Activated CD4-positive, alpha-beta T cell treated with anti-CD3 and anti-CD28 coated beads, Interleukin-2, amount 50 U/mL, for 48 hours (primary cell): Measurements from ENCODE around the gene AFF3.

Source experiments
- DNase-seq, 2 experiments: peaks; one replicate each; pipeline ENCODE4 v3.0.0-alpha.2; 2020

The AFF3 gene

DNA sequence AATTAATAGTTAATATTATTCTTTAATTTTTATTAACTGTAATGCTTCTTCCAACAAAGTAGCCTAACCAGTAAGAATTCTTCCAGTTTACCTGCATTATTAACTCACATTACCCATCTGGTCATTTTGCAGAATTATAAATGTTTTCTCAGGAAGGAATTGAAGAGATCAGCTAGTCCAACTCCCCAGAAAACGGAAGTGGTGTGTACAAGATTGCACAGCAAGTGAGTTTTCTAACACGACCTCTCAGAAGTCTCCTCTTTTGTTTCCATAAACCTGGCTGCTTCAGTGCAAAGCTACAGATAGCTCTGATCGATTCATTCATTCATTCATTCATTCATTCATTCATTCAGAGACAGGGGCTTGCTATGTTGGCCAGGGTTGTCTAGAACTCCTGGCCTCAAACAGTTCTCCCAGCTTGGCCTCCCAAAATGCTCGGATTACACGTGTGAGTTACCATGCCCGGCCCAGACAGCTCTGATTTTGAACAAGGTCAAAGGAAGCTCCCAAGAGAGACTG is 523.8 kb downstream of the AFF3 start:
- DNase-seq, result no peak

DNA sequence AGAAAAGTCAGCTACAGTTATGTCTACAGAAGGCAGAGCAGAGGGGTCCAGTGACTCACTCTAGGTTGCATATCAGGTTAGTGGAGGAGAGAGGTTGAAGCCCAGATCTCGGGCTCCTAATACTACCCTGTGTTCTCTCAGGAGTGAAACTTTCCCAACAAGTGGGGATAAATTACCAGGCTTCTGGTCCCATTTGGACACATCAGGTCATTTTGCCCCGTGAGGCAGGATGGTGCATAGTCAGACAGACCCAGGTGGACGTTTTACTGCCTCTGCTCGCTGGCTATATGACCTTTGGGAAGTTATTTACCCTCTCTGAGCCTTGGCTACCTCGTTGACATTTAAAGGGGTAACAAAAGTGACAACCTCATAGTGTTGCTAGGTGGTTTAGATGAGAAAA is 524.6 kb downstream of the AFF3 start:
- DNase-seq, result no peak

DNA sequence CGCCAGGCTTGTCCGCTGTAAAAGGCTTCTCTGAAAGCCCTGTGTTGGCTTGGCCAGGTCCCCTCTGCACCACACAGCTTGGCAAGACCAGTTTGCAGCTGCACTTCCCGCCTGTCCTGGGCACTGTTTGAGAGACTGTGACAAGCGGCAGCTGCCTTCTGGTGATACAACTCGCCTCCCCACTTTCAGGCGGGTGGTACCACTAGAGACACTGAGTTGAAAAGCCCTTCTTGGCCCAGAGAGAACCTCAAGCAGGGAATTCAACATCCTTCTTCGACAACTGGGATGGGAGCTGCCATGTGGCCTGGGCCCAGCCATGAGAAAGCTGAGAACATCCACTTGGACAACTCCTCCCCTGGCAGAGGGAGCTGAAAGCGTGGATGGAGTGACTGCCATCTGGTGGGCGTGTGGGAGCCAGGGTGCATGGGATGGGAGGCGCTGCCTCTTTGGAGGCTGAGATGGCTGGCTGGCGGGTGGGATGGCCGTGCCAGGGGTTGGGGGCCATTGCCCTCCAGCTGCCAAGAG is 527.1 kb downstream of the AFF3 start:
- DNase-seq, result no peak

DNA sequence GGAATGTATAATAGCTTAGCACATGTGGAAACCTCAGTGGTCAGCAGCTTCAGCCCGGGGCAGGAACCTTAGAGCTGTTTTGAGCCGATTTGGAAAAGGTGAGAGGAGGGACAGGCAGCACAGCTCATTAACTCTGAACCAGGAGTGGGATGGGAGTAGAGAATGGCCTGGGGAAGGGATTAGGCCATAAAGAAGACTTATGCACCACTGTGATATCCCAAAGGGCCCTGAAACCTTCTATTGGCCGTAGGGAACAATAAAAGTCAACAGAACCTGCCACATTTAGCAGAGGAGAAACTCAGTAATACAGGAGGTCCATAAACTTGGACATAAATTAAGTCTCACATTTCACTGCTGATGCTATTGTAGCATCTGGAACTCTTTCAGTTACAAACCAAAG is 528.4 kb downstream of the AFF3 start:
- DNase-seq, result no peak

DNA sequence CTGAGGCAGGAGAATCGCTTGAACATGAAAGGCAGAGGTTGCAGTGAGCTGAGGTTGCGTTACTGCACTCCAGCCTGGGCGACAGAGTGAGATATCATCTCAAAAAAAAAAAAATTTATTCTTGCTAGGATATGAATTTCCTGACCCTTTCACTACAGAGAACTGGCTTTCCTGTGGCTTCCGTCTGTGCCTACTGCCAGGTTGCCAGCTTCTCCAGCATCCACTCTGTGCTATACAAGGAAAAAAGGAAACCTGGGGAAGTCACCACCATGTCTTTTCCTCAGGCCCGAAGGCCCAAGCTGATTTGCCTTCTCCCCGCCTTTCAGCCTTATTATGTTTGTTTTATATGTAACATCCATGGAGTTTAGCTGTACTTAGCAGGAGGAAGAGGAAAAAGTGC is 530.6 kb downstream of the AFF3 start:
- no peak for DNase-seq

DNA sequence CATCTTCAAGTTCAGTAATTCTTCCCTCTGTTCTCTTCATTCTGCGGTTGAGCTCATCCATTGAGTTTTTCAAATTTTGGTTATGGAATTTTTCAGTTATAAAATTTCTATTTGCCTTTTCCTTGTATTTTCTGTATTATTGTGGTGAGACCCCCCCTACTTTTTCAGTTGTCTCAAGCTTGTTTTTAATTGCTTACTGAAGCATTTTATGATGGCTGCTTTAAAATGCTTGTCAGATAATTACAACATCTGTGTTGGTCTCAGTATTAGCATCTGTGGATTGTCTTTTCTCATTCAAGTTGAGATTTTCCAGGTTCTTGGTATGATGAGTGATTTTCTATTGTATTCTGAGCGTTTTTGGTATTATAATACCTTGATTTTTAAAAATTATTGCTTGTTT is 531.4 kb downstream of the AFF3 start:
- DNase-seq, result no peak

DNA sequence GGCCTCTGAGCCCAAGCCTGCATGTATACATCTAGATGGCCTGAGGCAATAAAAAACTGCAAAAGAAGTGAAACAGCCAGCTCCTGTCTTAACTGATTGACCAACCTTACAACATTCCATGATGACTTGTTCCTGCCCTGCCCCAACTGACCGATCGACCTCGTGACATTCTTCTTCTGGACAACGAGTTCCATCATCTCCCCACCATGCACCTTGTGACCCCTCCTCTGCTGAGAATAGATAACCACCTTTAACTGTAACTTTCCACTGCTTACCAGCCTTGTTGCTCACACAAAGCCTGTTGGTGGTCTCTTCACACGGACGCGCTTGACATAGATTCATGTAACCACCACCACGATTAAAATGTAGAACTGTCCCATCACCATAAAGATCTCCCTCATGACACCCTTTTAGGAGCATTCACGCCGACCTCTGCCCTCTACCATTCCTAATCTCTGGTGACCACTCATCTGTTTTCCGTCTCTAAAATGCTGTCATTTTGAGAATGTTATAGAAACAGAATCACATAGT is 532.5 kb downstream of the AFF3 start:
- DNase-seq, result no peak

DNA sequence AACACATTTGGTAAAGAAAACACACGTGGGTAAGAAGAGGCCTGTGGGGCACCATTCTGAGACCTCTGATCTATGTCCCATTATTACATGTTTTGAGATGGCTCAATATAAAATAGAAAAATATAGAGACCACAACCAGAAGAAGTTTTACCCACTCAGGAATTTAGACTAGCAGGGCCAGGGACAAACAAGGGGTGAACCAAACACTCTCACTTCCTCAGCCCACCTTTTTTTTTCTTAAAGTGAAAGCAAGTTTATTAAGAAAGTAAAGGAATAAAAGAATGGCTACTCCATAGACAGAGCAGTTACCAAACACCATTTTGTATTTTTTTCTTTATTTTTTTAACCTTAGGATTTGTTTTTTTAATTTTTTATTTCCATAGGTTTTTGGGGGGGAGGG is 533.5 kb downstream of the AFF3 start:
- DNase-seq, result no peak

DNA sequence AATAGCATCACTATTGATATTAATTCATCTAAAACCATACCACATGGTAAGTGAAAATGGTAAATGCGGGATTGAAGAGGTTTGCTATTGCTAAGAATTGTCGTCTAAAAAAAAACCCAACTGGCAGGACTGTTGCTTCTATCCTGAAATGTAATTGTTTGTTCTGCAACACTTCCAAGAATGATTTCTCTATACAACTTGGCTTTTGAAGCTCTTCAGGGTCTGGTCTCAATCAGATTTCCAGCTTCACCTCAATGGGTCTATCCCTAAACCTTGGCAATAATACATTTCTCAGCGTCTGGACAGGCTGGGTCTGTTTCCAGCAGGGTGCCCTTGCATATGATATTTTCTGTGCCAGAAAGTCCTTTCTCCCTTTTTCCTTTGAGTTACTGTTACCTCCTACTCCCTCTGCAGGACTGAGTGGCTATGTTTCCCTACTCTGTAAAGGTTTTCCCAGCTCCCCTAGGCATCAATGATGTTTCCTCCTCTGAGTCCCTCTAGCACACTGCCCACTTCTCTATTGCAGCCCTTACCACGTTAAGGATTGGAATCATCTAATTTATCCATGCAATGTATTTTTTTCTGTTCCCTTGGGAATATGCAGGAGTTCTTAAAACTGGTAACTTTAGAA is 534.4 kb downstream of the AFF3 start:
- no peak for DNase-seq

DNA sequence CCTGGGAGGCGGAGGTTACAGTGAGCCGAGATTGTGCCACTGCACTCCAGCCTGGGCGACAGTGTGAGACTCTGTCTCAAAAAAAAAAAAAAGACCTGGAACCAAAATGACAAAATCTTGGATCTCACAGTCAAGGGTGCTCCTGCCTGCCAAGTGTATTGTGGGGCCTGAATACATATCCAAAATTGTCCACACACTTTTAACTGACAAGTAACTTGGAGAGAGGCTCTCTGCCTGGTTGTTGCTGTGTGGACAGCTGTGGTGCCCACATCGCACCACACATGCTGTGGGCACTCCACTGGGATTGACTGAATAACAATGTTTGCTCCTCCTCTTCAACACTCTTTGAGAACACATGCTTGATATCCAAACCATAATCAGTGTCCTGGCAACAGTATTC is 534.9 kb downstream of the AFF3 start:
- DNase-seq, result no peak

DNA sequence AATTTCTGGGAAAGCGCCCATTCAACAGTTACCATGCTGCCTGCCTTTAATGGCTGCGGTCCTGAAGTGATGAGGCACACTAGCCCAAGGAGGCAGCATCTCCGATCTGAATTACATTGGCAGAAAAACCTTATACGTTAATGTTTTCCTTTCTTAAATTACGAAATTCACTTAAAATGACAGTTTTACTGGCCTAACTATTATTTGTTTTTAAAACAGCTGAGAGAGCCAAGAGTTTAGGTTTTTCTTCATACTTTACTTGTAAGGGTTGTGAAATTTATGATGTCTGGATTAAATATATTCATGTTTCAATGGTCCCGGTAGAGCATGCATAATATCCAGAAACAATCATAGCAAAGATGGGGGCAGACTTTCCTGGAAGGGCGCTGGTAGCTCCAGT is 537.4 kb downstream of the AFF3 start:
- no peak for DNase-seq

DNA sequence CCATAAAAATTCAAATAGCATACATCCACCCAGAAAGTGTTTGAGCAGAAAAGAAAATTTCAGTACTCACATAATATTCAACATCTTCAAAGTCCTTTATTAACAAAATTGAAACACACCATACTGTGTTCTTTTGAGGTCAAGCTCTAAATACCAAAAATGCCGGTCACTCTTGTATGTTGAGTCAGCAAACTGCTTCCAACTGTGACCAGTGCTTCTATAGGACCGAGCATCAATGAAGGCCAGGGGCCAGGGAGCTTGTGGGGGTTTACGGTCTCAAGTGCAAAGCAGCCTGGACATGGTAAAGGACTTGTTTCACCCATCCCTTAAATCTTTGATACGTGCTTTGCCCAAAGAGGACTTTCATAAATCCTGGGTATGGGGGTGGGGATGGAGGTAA is 539.9 kb downstream of the AFF3 start:
- no peak for DNase-seq

DNA sequence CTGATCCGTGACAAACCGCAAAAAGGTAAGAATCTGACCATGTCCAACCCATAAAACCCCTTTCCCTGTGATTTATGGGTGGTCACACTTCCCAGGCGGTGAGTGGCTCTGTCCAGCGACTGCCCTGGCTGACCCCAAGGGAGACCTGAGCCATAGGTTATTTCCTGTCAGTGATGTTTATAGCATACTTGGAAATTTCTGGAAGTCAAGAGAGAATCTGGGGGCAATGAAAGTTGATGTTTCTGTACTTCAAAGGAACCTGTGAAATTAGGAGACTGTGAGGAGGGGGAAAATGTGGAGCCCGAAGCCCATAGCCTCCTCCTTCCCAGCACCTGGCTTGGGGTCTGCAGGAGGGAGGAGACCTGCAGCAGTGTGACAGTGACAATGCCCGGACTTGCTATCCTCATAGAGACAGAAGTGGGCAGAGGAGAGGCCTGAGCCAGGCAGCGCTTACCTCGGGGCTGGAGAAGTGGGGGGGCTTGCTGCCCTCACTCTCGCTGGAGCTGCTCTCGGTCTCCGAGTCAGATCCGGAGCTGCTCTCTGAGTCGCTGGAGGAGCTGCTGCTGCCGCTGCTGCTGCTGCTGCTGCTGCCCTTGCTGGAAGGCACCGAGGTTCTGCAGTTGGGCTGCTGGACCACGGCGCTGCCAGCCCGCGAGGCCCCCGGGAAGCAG is 541.3 kb downstream of the AFF3 start:
- no peak for DNase-seq

DNA sequence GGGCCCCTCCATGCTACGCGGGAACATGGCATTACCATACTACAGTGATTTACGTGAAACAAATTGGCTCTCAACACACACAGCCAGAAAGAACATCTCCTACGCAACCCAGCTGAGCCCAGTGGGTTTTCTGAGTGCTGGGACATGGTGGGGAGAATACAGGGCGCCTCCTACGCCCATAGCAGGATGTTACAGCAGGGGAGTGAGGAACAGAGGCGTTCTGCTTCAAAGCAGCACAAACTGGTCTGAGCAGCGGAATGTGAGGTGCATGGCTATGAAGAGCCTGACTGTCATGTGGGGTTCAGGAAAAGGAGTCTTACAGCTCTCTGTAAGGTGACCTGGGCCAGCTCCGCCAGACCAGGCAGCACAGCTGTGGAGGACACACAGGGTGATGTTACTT is 543.9 kb downstream of the AFF3 start:
- DNase-seq, result no peak

DNA sequence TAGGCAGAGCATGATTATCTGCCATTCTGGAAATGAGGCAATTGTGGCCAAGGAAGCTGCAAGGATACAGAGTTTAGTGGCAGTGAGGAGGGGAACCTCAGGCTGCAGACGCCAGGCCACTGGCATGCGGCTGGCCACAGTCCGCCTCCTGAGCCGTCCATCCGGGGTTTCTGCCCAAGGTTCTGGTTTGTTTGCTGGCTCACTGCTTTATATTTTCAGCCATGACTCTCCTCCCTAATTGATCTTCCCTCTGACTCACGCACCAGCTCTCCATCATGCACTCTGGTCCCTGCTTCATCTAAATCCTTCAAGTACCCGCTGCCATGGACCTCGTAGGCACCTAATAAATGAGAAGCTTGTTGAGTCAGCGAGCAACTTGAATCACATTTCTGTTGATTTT is 544.8 kb downstream of the AFF3 start:
- no peak for DNase-seq

DNA sequence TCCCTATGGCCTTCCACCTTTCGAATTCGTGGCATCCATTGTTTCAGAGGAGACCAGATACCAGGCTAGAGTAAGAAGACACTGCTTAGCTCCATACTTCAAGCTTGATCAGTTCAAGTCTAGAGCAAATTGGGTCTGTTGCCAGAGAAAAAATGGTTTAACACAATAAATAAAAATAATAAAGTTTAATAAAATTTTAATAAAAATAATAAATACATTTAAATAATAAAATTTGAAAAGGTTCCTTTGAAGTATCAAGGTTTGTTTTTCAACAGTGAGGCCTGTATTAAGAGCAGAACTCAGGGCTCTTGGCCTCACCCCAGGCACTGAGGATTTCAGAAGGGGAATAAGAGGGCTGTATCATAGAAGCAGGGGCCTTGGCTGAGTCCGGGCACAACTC is 547.0 kb downstream of the AFF3 start:
- no peak for DNase-seq

DNA sequence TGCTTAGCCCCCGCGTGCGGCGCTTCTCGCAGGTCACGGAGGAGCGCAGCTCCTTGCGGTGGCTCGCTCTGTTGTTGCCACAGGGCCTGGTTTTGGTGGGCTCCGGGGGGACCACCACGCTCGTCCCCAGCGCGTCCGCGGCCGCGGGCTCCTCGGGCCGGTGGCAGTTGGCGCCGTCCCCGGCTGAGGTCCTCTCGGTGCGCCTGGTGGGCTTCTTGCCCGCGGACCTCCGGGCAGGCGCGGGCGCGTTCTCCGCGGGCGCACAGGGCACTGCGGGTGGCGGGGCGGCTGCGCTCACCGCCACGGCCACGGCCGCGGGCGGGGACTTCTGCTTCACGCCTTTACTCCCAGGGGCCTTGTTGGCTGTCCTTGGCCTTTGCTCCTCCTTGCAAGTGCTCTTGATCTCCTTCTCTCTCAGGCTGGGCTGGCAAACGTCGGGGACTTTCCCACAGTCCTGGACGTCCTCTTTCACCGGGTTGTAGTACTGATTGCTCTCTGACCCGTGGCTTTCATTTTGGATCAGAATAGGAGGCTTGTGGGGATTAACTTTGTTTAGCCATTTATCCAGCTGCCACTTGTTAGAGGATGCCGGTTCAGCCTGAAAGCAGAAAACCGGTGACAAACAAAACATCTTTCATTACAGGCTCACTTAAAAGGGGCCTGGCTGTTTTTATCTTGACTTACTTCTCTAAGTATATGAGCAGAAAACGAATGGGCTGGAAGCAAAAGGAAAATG is 548.5 kb downstream of the AFF3 start:
- no peak for DNase-seq

DNA sequence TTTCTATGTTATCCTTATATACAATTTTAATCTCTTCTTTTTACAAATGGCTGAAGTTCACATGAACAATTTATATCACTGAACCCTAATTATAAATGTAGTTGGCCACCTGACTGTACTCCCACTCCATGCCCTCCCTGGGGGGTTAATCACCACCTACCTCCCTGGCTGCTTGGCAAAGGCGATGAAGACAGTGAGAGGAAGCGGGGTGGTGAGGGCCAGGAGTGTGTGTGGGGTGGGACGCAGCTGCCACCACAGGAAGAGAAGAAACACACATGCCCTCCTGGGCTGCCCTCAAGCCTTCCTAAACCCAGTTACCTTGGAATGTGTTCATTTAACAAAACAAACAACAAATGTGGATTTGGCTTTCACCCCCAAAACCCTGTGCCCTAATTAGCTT is 565.6 kb downstream of the AFF3 start:
- DNase-seq, result no peak

DNA sequence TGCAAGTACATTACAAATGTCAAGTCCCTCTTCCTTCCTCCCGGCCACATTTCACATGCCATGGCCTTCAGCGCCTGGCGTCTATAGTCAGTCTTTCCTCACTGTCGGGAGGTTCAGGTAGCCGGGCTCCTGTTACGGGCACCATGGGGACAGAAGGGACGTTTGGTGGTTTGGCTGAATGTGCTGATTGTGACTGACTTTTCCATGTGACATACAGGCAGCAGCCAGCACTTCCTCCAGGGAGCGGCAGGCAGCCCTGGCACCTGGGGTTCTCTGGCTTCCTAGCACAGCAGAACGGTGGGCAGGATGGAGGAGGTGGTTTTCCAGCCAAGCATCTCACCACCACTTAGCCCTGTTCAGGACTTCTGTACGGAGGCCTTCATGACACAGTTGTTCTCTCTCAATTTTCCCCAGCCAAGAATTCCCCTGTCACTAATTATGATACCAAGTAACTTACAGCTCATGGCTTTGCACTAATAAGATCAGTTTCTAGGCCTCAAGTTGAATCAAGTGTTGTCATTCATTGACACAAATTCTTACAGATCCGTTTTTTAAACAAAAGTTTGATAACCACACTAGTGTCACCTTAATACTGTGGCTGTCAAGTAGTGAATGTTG is 568.6 kb downstream of the AFF3 start:
- no peak for DNase-seq

DNA sequence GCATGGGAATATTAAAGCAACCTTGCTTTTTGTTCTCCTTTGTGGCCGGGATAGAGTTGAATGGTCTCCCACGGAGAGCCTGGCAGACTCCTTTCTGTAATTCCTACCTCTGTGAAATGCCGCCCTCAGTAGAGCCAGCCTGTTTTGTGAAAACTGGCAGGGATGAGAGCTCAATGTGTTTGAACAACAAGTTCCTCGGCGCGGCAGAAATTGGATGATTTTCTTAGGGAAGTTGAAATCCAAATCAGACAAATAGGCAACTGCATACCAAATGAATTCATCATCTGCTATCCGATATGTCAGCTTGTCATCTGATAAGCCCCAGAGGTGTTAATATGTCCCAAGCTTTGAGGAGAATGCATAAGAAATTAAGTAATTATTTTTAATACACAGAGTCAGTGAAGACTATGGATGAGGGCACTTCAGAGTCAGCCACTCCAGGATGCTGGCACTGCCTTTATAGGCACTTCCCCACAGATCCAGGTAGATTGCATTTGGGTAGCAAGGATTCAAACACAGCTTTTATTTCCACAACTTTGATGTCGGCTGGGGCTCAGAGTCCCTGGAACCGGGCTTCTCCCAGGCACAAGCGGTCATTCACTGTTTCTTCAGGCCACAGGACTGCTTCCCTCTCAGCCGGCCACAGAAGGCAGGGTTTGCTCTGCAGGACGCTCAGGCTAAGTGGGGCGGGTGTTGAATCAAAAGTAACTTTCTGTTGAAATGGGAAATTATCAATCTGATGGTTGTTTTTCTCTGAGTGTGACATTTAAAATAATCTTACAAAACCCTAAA is 569.8 kb downstream of the AFF3 start:
- no peak for DNase-seq

DNA sequence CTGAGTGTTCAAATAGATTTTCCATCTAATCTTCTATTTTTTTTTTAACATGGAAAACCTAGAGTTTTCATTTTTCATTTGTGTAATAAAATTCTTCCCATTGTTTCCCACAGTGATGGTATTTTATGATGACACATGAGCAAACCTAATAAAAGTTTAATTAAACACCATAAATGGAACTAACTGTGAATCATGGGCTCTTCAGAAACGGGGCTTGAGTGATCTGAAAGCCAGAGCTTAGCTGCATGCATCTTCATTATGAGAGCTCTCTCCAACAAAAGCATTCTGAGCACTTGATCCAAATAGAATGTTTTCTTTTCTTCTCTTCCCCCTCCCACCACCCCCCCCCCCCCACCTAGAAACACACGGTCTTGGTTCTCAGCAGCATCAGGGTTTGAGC is 570.4 kb downstream of the AFF3 start:
- no peak for DNase-seq

DNA sequence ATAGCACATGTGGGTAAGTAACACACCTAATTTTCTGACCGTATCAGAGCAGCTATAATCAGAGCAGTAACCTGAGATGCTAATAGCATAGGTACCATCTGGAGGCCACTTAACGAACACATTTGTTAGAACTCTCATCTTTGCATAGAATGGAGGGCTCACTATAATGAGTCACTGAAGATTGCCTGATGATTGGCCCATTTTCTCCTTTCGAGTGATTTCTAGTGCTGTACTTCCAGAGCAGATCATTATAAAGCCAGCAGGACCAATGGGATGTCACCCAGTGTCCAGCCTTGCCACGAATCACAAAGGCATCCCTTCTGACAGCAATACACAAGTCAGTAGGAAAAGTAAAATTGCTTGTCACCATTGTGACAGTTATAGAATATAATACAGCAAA is 570.9 kb downstream of the AFF3 start:
- DNase-seq, result no peak
